Measurements from ENCODE around the gene IGBP1. TPM values are rescaled to one million over a fixed set of nuclear protein-coding genes. Genes with fewer than 3 reads are reported as not detected.

The IGBP1 gene
- total RNA-seq, 2 experiments from 2014 or later, result 44.5 to 45.3 TPM

- H3K27ac Mint-ChIP-seq, result no peak overlapping the region
- ChIA-PET POLR2A (no interaction called here), CTCF (no interaction called here)
- H3K9me3 Mint-ChIP-seq (ENCODE audit: insufficient read depth), result no peaks in the 10 kb centered on the region
- H3K36me3 Mint-ChIP-seq (ENCODE audit: low read depth), result peaks cover 13% of the 10 kb centered on the region
- no peaks in the 10 kb centered on the region for H3K4me1 Mint-ChIP-seq (ENCODE audit: low read depth)
- peaks cover 3% of the 10 kb centered on the region for H3K27me3 Mint-ChIP-seq (ENCODE audit: low read depth)
- ATAC-seq, result no peak
- DNase-seq, result no peak
- no peak overlapping the region for H3K4me3 Mint-ChIP-seq
Observed at GRCh38 chrX:70169281-70169680, 36.0 kb downstream of the IGBP1 start.

DNA sequence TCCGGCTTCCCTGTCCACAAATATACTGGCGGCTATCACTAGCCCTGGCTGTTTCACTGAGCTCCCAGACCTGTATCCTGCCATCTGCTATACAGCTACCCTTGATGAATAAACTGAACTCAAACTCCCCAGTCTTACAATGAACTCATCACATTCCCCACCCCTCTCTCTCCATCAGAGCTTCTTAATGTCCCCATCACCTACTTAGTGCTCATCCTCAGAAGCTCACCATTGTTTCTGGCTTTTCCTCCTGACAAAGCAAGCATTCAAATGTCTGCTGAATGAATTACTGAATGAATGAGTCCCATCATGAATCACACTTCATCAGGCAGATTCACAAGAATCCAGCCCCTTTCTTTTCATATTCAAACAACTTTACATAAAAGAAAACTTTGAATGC, 38.4 kb downstream of the IGBP1 start:
- POLR2A ChIA-PET, result no interaction called here
- CTCF ChIA-PET, result no interaction called here
- Mint-ChIP-seq H3K36me3 (ENCODE audit: low read depth) (peaks cover 7% of the 10 kb centered on the region), H3K27me3 (ENCODE audit: low read depth) (peaks cover 3% of the 10 kb centered on the region), H3K4me3 (no peak overlapping the region), H3K4me1 (ENCODE audit: low read depth) (peaks cover under 1% of the 10 kb centered on the region), H3K9me3 (ENCODE audit: insufficient read depth) (no peaks in the 10 kb centered on the region), H3K27ac (no peak overlapping the region)
- DNase-seq (no peak), ATAC-seq (no peak)

GRCh38 chrX:70172221-70172620, 39.0 kb downstream of the IGBP1 start:
- Mint-ChIP-seq H3K9me3 (ENCODE audit: insufficient read depth) (no peaks in the 10 kb centered on the region), H3K27ac (no peak overlapping the region), H3K36me3 (ENCODE audit: low read depth) (peaks cover 4% of the 10 kb centered on the region), H3K27me3 (ENCODE audit: low read depth) (peaks cover 3% of the 10 kb centered on the region), H3K4me1 (ENCODE audit: low read depth) (peaks cover 6% of the 10 kb centered on the region), H3K4me3 (no peak overlapping the region)
- DNase-seq (no peak), ATAC-seq (no peak)
- CTCF ChIA-PET, result no interaction called here
- POLR2A ChIA-PET, result no interaction called here

GRCh38 chrX:70172964-70173363, 39.7 kb downstream of the IGBP1 start:
- Mint-ChIP-seq H3K36me3 (ENCODE audit: low read depth) (no peaks in the 10 kb centered on the region), H3K27me3 (ENCODE audit: low read depth) (peaks cover 3% of the 10 kb centered on the region), H3K27ac (no peak overlapping the region), H3K4me1 (ENCODE audit: low read depth) (peaks cover 9% of the 10 kb centered on the region), H3K4me3 (no peak overlapping the region), H3K9me3 (ENCODE audit: insufficient read depth) (no peaks in the 10 kb centered on the region)
- CTCF ChIA-PET, result no interaction called here
- POLR2A ChIA-PET, result no interaction called here
- no peak for DNase-seq
- ATAC-seq, result no peak

DNA sequence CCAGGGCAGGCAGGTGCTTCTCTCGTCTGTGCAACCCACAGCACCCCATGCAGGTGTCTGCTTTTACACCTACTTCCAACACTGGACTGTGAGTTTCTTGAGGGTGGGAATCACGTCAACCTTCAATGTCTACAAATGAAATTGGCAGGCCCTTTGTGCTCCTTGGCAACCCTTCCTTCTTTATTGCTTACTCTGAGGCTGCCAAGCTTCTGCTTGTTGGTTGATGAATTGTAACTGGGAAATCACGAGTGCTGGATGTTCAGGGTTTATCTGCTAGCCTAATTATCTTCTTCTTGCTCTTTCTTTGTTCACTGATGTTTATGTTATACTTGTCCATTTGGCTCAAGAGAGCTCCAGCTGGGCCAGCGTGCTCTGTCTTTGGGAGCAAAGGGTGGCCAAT, 41.5 kb downstream of the IGBP1 start:
- ChIA-PET POLR2A (no interaction called here), CTCF (no interaction called here)
- peaks cover 3% of the 10 kb centered on the region for H3K27me3 Mint-ChIP-seq (ENCODE audit: low read depth)
- DNase-seq (no peak), ATAC-seq (no peak)
- H3K27ac Mint-ChIP-seq, result no peak overlapping the region
- H3K4me1 Mint-ChIP-seq (ENCODE audit: low read depth), result peaks cover 9% of the 10 kb centered on the region
- no peaks in the 10 kb centered on the region for H3K36me3 Mint-ChIP-seq (ENCODE audit: low read depth)
- no peak overlapping the region for H3K4me3 Mint-ChIP-seq
- no peaks in the 10 kb centered on the region for H3K9me3 Mint-ChIP-seq (ENCODE audit: insufficient read depth)

- no peak overlapping the region for H3K27ac Mint-ChIP-seq
- H3K36me3 Mint-ChIP-seq (ENCODE audit: low read depth), result no peaks in the 10 kb centered on the region
- H3K9me3 Mint-ChIP-seq (ENCODE audit: insufficient read depth), result no peaks in the 10 kb centered on the region
- H3K4me1 Mint-ChIP-seq (ENCODE audit: low read depth), result peaks cover 9% of the 10 kb centered on the region
- peaks cover 3% of the 10 kb centered on the region for H3K27me3 Mint-ChIP-seq (ENCODE audit: low read depth)
- no peak overlapping the region for H3K4me3 Mint-ChIP-seq
- ChIA-PET CTCF (no interaction called here), POLR2A (no interaction called here)
- DNase-seq (no peak), ATAC-seq (no peak)
Observed at GRCh38 chrX:70175338-70175737, 42.1 kb downstream of the IGBP1 start.

- Mint-ChIP-seq H3K27ac (peak within 1 kb of the TSS; percentile 69), H3K4me1 (ENCODE audit: low read depth) (peaks cover 9% of the 10 kb centered on the region), H3K9me3 (ENCODE audit: insufficient read depth) (no peaks in the 10 kb centered on the region), H3K27me3 (ENCODE audit: low read depth) (no peaks in the 10 kb centered on the region), H3K36me3 (ENCODE audit: low read depth) (no peaks in the 10 kb centered on the region), H3K4me3 (no peak within 1 kb of the TSS)
- POLR2A ChIA-PET, result no interaction called here
- DNase-seq (no peak), ATAC-seq (no peak)
- CTCF ChIA-PET, result interaction anchor here (1.1 kb wide), 1 partner anchor 21 kb away, joined by 3 read pairs; no protein-coding TSS in a partner anchor
Observed at GRCh38 chrX:70176938-70177533, 43.8 kb downstream of the IGBP1 start, which contains the start of gene DGAT2L6. DGAT2L6 (plus strand) TSS chrX:70177483; CDS start chrX:70177583, 100 bp downstream.

DNA sequence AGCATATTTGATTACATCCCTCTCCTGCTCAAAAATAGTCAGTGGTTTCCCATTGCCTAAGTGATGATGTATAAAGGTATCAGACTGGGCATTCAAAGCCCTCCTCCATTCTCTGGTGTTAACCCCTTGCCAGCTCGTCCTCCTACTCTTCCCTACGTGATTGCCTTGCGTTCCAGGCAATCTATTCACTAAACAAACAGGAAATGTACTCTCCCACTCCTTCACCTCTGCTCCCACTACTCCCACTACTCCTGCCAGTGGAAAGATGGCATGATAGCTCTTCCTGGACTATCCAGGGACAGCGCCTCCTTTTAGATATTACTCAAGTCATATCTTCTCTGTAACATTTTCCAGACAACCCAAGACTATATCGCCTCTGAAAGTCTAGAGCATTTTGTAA, 49.8 kb downstream of the IGBP1 start:
- peaks cover 2% of the 10 kb centered on the region for H3K27me3 Mint-ChIP-seq (ENCODE audit: low read depth)
- POLR2A ChIA-PET, result no interaction called here

GRCh38 chrX:70190225-70190624, 57.0 kb downstream of the IGBP1 start:
- Mint-ChIP-seq H3K27me3 (ENCODE audit: low read depth) (peaks cover 7% of the 10 kb centered on the region), H3K4me3 (no peak overlapping the region), H3K36me3 (ENCODE audit: low read depth) (no peaks in the 10 kb centered on the region), H3K27ac (no peak overlapping the region), H3K9me3 (ENCODE audit: insufficient read depth) (no peaks in the 10 kb centered on the region), H3K4me1 (ENCODE audit: low read depth) (no peaks in the 10 kb centered on the region)
- ChIA-PET CTCF (no interaction called here), POLR2A (no interaction called here)
- ATAC-seq (no peak), DNase-seq (no peak)

More for the DNA sequence above, 49.8 kb downstream of the IGBP1 start:
- H3K36me3 Mint-ChIP-seq (ENCODE audit: low read depth), result no peaks in the 10 kb centered on the region
- H3K27ac Mint-ChIP-seq, result no peak overlapping the region
- ATAC-seq (no peak), DNase-seq (no peak)
- no peak overlapping the region for H3K4me3 Mint-ChIP-seq
- no peaks in the 10 kb centered on the region for H3K4me1 Mint-ChIP-seq (ENCODE audit: low read depth)
- H3K9me3 Mint-ChIP-seq (ENCODE audit: insufficient read depth), result no peaks in the 10 kb centered on the region
- CTCF ChIA-PET, result no interaction called here

DNA sequence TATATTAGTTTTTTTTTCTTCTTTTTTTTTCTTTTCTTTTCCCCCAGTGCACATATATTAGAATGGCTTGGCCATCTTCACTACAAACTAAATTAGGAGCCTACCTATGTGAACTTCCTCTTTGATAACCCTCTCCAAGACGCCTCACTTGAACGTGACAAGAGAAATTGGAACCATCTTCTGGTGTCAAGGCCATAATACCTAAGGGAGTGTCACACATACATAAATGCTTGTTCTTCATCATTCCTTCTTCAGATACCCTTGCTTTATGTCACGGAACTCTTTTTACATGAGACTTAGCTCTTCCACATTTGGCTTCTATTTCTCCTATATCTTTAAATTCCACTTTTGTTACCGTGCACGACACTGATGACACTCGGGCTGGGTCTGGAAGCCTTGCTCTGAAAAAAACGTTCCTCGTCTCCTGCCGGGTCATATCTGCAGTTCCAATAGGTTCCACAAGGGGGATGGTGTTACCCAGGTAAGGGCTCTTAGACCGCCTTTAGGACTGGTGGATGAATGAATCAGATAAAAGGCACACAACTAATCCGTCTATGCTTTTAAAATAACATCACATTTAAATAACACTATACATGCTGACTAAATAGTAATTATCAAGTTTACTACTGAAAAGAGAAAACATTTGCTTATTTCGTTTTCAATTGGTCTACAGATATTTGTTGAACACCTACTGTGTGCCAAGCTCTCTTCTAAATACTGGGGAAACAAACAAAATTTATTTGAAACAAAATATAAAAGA, 63.9 kb downstream of the IGBP1 start:
- CTCF ChIA-PET, result interaction anchor here (0.8 to 1.3 kb wide), 3 partner anchors 20 to 236 kb away, joined by 3 read pairs; partner anchors contain the start of gene DGAT2L6
- POLR2A ChIA-PET, result no interaction called here
- H3K36me3 Mint-ChIP-seq (ENCODE audit: low read depth), result no peaks in the 10 kb centered on the region
- no peak overlapping the region for H3K4me3 Mint-ChIP-seq
- peak; percentile 53 for ATAC-seq
- no peak overlapping the region for H3K27ac Mint-ChIP-seq
- no peaks in the 10 kb centered on the region for H3K9me3 Mint-ChIP-seq (ENCODE audit: insufficient read depth)
- DNase-seq, result peak; percentile 74
- H3K4me1 Mint-ChIP-seq (ENCODE audit: low read depth), result no peaks in the 10 kb centered on the region
- H3K27me3 Mint-ChIP-seq (ENCODE audit: low read depth), result peaks cover 7% of the 10 kb centered on the region

DNA sequence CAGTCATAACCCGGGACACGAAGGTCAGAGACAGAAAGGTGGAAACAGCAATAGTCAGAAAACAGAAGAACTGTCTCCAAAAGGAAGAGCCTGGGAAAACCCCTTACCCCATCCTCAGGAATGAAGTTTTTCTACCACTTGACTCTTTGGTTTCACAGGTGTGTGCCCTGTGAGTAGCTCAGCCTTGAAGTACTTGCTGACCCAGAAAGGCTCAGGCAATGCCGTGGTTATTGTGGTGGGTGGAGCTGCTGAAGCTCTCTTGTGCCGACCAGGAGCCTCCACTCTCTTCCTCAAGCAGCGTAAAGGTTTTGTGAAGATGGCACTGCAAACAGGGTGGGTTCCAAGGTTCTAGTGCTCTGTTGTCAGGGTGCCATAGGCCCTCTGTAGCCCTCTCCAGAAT, 68.5 kb downstream of the IGBP1 start:
- ChIA-PET POLR2A (no interaction called here), CTCF (no interaction called here)
- H3K9me3 Mint-ChIP-seq (ENCODE audit: insufficient read depth), result no peaks in the 10 kb centered on the region
- no peak overlapping the region for H3K4me3 Mint-ChIP-seq
- ATAC-seq (no peak), DNase-seq (no peak)
- H3K27me3 Mint-ChIP-seq (ENCODE audit: low read depth), result no peaks in the 10 kb centered on the region
- H3K4me1 Mint-ChIP-seq (ENCODE audit: low read depth), result no peaks in the 10 kb centered on the region
- no peak overlapping the region for H3K27ac Mint-ChIP-seq
- H3K36me3 Mint-ChIP-seq (ENCODE audit: low read depth), result no peaks in the 10 kb centered on the region

DNA sequence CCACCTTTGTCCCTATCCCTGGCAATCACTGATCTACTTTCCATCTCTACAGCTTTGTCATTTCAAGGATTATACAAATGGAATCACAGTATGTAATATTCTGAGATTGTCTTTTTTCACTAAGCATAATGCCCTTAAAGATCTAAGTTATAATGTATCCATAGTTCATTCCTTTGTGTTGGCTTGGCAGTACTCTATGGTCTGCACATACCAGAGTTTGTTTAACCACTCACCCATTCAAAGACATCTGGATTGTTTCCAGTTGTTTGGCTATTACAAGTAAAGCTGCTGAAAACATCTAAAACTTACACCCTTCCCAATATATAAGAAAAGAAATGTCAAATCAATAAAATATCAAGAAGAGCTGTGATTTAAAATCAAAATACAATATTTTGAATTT, 75.2 kb downstream of the IGBP1 start:
- CTCF ChIA-PET, result no interaction called here
- no peak overlapping the region for H3K27ac Mint-ChIP-seq
- no peaks in the 10 kb centered on the region for H3K9me3 Mint-ChIP-seq (ENCODE audit: insufficient read depth)

More for the DNA sequence above, 75.2 kb downstream of the IGBP1 start:
- peaks cover 5% of the 10 kb centered on the region for H3K27me3 Mint-ChIP-seq (ENCODE audit: low read depth)
- POLR2A ChIA-PET, result interaction anchor here (0.6 kb wide), 1 partner anchor 21 kb away, joined by 3 read pairs; no protein-coding TSS in a partner anchor
- no peaks in the 10 kb centered on the region for H3K4me1 Mint-ChIP-seq (ENCODE audit: low read depth)
- no peaks in the 10 kb centered on the region for H3K36me3 Mint-ChIP-seq (ENCODE audit: low read depth)
- ATAC-seq, result no peak
- H3K4me3 Mint-ChIP-seq, result no peak overlapping the region
- no peak for DNase-seq

Data from activated CD8-positive, alpha-beta T cell treated with anti-CD3 and anti-CD28 coated beads, Interleukin-2, amount 10 ng/mL, durations not matched to agents 7 days and 5 days (primary cell).